DMS114 treated with DMSO at 0.1 percent for 48 hours (cell line): Measurements from ENCODE around the gene CEP63.

ENCODE experiments used
- DNase-seq: peaks from one replicate; lab custom pipeline; 2025; ENCODE audit not compliant: unreplicated experiment; lab: John Stamatoyannopoulos, UW

The CEP63 gene

GRCh38 chr3:134466331-134466730 lies 19.5 kb upstream of the CEP63 start:
- DNase-seq: no peak

- no peak for DNase-seq
Measured at GRCh38 chr3:134468519-134468918, 17.3 kb upstream of the CEP63 start.

- DNase-seq: no peak
Measured at GRCh38 chr3:134471521-134472193, 14.2 kb upstream of the CEP63 start.

GRCh38 chr3:134472831-134473230 lies 13.0 kb upstream of the CEP63 start:
- DNase-seq: no peak

- peak; percentile 63 for DNase-seq
Measured at GRCh38 chr3:134473868-134474546, 11.8 kb upstream of the CEP63 start.

- DNase-seq: no peak
Measured at GRCh38 chr3:134474956-134475355, 10.9 kb upstream of the CEP63 start.

GRCh38 chr3:134476306-134476705 lies 9.6 kb upstream of the CEP63 start:
- no peak for DNase-seq

- no peak for DNase-seq
Measured at GRCh38 chr3:134477002-134477401, 8.9 kb upstream of the CEP63 start.

- DNase-seq: no peak
Measured at GRCh38 chr3:134477938-134478337, 7.9 kb upstream of the CEP63 start.

GRCh38 chr3:134480546-134480945 lies 5.3 kb upstream of the CEP63 start:
- DNase-seq: no peak

GRCh38 chr3:134481166-134481565 lies 4.7 kb upstream of the CEP63 start:
- DNase-seq: no peak

- DNase-seq: no peak
Measured at GRCh38 chr3:134482622-134483021, 3.2 kb upstream of the CEP63 start.

- no peak for DNase-seq
Measured at GRCh38 chr3:134483195-134483900, 2.5 kb upstream of the CEP63 start.

- no peak for DNase-seq
Measured at GRCh38 chr3:134485075-134485717, 661 bp upstream of the CEP63 start.

- DNase-seq: peak; percentile 19
Measured at GRCh38 chr3:134486577-134487041, 752 bp downstream of the CEP63 start.

GRCh38 chr3:134487406-134487805 lies 1.5 kb downstream of the CEP63 start:
- no peak for DNase-seq

GRCh38 chr3:134494495-134494894 lies 8.6 kb downstream of the CEP63 start:
- no peak for DNase-seq

- no peak for DNase-seq
Measured at GRCh38 chr3:134495980-134496379, 10.1 kb downstream of the CEP63 start.

- no peak for DNase-seq
Measured at GRCh38 chr3:134496471-134497071, 10.7 kb downstream of the CEP63 start.

- no peak for DNase-seq
Measured at GRCh38 chr3:134503266-134503665, 17.4 kb downstream of the CEP63 start.

- DNase-seq: no peak
Measured at GRCh38 chr3:134504132-134504531, 18.3 kb downstream of the CEP63 start.
